ENCODE results near the gene KCNAB2.

Gene KCNAB2

GRCh38 chr1:6101826-6102531 is 56.3 kb downstream of the KCNAB2 start:
- Histone ChIP-seq H2AFZ (no peak overlapping the region), H3K36me3 (ENCODE audit: control insufficient read depth, insufficient read depth, low read length) (no peaks in the 10 kb centered on the region), H3K9me3 (ENCODE audit: control insufficient read depth, low read length) (no peaks in the 10 kb centered on the region), H3K27ac (no peak overlapping the region), H3K9ac (no peak overlapping the region), H3K27me3 (ENCODE audit: control insufficient read depth, insufficient read depth, low read length) (no peaks in the 10 kb centered on the region), H3K4me1 (no peaks in the 10 kb centered on the region), H3K4me2 (ENCODE audit: low read length) (no peak overlapping the region), H3K79me2 (no peaks in the 10 kb centered on the region), H3K4me3 (ENCODE audit: low read depth, low read length) (no peak overlapping the region)
- no peak for TF ChIP-seq CTCF (IDR thresholded peaks at IDR 0.05)

- H3K27me3 ChIP-seq (ENCODE audit: control insufficient read depth, insufficient read depth, low read length), result no peaks in the 10 kb centered on the region
Observed at GRCh38 chr1:6102532-6102845, 56.8 kb downstream of the KCNAB2 start.

GRCh38 chr1:6103111-6103853 is 57.6 kb downstream of the KCNAB2 start:
- Histone ChIP-seq H3K4me2 (ENCODE audit: low read length) (no peak overlapping the region), H3K36me3 (ENCODE audit: control insufficient read depth, insufficient read depth, low read length) (no peaks in the 10 kb centered on the region), H3K9me3 (ENCODE audit: control insufficient read depth, low read length) (no peaks in the 10 kb centered on the region), H2AFZ (no peak overlapping the region), H3K27me3 (ENCODE audit: control insufficient read depth, insufficient read depth, low read length) (no peaks in the 10 kb centered on the region), H3K27ac (no peak overlapping the region), H3K79me2 (no peaks in the 10 kb centered on the region), H3K4me3 (ENCODE audit: low read depth, low read length) (no peak overlapping the region), H3K4me1 (no peaks in the 10 kb centered on the region), H3K9ac (no peak overlapping the region)
- no peak for TF ChIP-seq CTCF (IDR thresholded peaks at IDR 0.05)

More at GRCh38 chr1:6102532-6102845, 56.8 kb downstream of the KCNAB2 start:
- Histone ChIP-seq H3K79me2 (no peaks in the 10 kb centered on the region), H3K4me2 (ENCODE audit: low read length) (no peak overlapping the region), H3K4me3 (ENCODE audit: low read depth, low read length) (no peak overlapping the region), H3K9ac (no peak overlapping the region), H2AFZ (no peak overlapping the region), H3K36me3 (ENCODE audit: control insufficient read depth, insufficient read depth, low read length) (no peaks in the 10 kb centered on the region), H3K9me3 (ENCODE audit: control insufficient read depth, low read length) (no peaks in the 10 kb centered on the region), H3K4me1 (no peaks in the 10 kb centered on the region), H3K27ac (no peak overlapping the region)
- no peak for TF ChIP-seq CTCF (IDR thresholded peaks at IDR 0.05)

GRCh38 chr1:6103854-6104530 is 58.3 kb downstream of the KCNAB2 start:
- Histone ChIP-seq H3K4me3 (ENCODE audit: low read depth, low read length) (no peak overlapping the region), H3K27ac (no peak overlapping the region), H3K4me2 (ENCODE audit: low read length) (no peak overlapping the region), H3K79me2 (no peaks in the 10 kb centered on the region), H3K9ac (no peak overlapping the region), H3K4me1 (no peaks in the 10 kb centered on the region), H3K27me3 (ENCODE audit: control insufficient read depth, insufficient read depth, low read length) (no peaks in the 10 kb centered on the region), H3K9me3 (ENCODE audit: control insufficient read depth, low read length) (no peaks in the 10 kb centered on the region), H3K36me3 (ENCODE audit: control insufficient read depth, insufficient read depth, low read length) (no peaks in the 10 kb centered on the region), H2AFZ (no peak overlapping the region)
- TF ChIP-seq CTCF (IDR thresholded peaks at IDR 0.05), result no peak

Measured in parathyroid adenoma (tissue), 2 donors.